GM23248 (cell line): ENCODE measurements around the gene ANKH. TPM values are rescaled to one million over a fixed set of nuclear protein-coding genes. Genes with fewer than 3 reads are reported as not detected.
A peak's percentile ranks its signal among the peaks of the same experiment; 100 is the strongest.

Experiments used
- DNase-seq: peaks from one replicate; pipeline ENCODE4 v3.0.0-alpha.2; 2015
- H2AFZ ChIP-seq: fragments of 200-600 bp; sonication (generic); 2 replicates; pipeline ENCODE4 v1.6.1; 2016; ENCODE audit warnings: antibody characterized with exemption
- H3F3A ChIP-seq: fragments of 200-600 bp; sonication (generic); 2 replicates; pipeline ENCODE4 v1.6.1; 2016; ENCODE audit warnings: mild to moderate bottlenecking, antibody characterized with exemption, mixed run types; ENCODE audit not compliant: insufficient read depth
- H3K27ac ChIP-seq: fragments of 200-600 bp; sonication (generic); 2 replicates; pipeline ENCODE4 v1.5.1; 2016; ENCODE audit warnings: mild to moderate bottlenecking
- H3K27me3 ChIP-seq: fragments of 200-600 bp; sonication (generic); replicated peaks from 2 replicates; pipeline ENCODE4 v1.6.1; 2016; ENCODE audit warnings: mild to moderate bottlenecking; ENCODE audit not compliant: insufficient read depth
- H3K36me3 ChIP-seq: fragments of 200-600 bp; sonication (generic); 2 replicates; pipeline ENCODE4 v1.6.1; 2016; ENCODE audit warnings: low read depth, mild to moderate bottlenecking
- H3K4me1 ChIP-seq: fragments of 200-600 bp; sonication (generic); 2 replicates; pipeline ENCODE4 v1.6.1; 2016; ENCODE audit warnings: mild to moderate bottlenecking; ENCODE audit not compliant: insufficient read depth
- H3K4me2 ChIP-seq: fragments of 200-600 bp; sonication (generic); one replicate; pipeline ENCODE4 v1.6.1; 2016; ENCODE audit warnings: mild to moderate bottlenecking; ENCODE audit not compliant: unreplicated experiment
- H3K4me3 ChIP-seq: fragments of 200-600 bp; sonication (generic); 2 replicates; pipeline ENCODE4 v1.5.1; 2016; ENCODE audit warnings: mild to moderate bottlenecking
- H3K79me2 ChIP-seq: fragments of 200-600 bp; sonication (generic); 2 replicates; pipeline ENCODE4 v1.6.1; 2016; ENCODE audit warnings: mild to moderate bottlenecking; ENCODE audit not compliant: insufficient read depth
- H3K9ac ChIP-seq: fragments of 200-600 bp; sonication (generic); 2 replicates; pipeline ENCODE4 v1.6.1; 2016; ENCODE audit warnings: mild to moderate bottlenecking
- H3K9me2 ChIP-seq: fragments of 200-600 bp; sonication (generic); 2 replicates; pipeline ENCODE4 v1.6.1; 2016; ENCODE audit warnings: mixed run types, mild to moderate bottlenecking, moderate library complexity; ENCODE audit not compliant: insufficient read depth
- H3K9me3 ChIP-seq: fragments of 200-600 bp; sonication (generic); one replicate; pipeline ENCODE4 v1.6.1; 2017; ENCODE audit warnings: low read depth
- H4K20me1 ChIP-seq: fragments of 200-600 bp; sonication (generic); 2 replicates; pipeline ENCODE4 v1.6.0; 2016; ENCODE audit not compliant: insufficient read depth
- EZH2 ChIP-seq: fragments of 200-600 bp; sonication (generic); IDR thresholded peaks from 2 replicates; pipeline ENCODE4 v1.6.1; 2018; ENCODE audit warnings: antibody characterized with exemption, mild to moderate bottlenecking; ENCODE audit not compliant: insufficient read depth, poor library complexity, severe bottlenecking
- EZH2phosphoT487 ChIP-seq: fragments of 200-600 bp; sonication (generic); IDR thresholded peaks from 2 replicates; pipeline ENCODE4 v1.6.1; 2018; ENCODE audit warnings: antibody characterized with exemption, moderate library complexity, mild to moderate bottlenecking, low read depth; ENCODE audit not compliant: insufficient read depth
- WGBS, 2 experiments: methylation state at CpG; one replicate each; pipeline ENCODE4 v1.1.6; 2015 to 2017; ENCODE audit warnings: low lambda C conversion rate in 2 of 2, low coverage in 1 of 2; ENCODE audit errors: missing lambda C conversion rate in 2 of 2; 5-methylcytosine and 5-hydroxymethylcytosine counted together
- in situ Hi-C: fragments of 300-500 bp; cut with MboI; formaldehyde crosslinking; loops from 2 replicates; pipeline ENCODE4 v1.15.0; 2020
- polyA plus RNA-seq: library from polyadenylated mRNA; unstranded; fragments of >200 nt; fragmentation: Nextera tagmentation; extraction: Ambion mirVana; gene quantifications from 2 replicates; pipeline ENCODE4 v1.2.1, GENCODE V29; 2016
- total RNA-seq: library from RNA; depleted of rRNA; stranded (reverse); fragments of >200 nt; shearing (Covaris generic); gene quantifications from 2 replicates; pipeline ENCODE4 v1.2.3, GENCODE V29; 2014

Gene ANKH
- total and polyA plus RNA-seq, 2 experiments from 2014 or later, result 45.9 to 47.6 TPM

- Histone ChIP-seq H3K9ac (no peak overlapping the region), H3K27ac (no peak overlapping the region), H4K20me1 (no peaks in the 10 kb centered on the region; the same call in 1 of the 2 replicates), H3K4me1 (peaks cover 21% of the 10 kb centered on the region), H2AFZ (no peak overlapping the region), H3K36me3 (no peaks in the 10 kb centered on the region), H3K9me3 (no peaks in the 10 kb centered on the region), H3K79me2 (peaks cover 80% of the 10 kb centered on the region), H3F3A (0 out of 2 replicates have a peak, but pooled peaks cover 4% of the 10 kb centered on the region), H3K9me2 (no peaks in the 10 kb centered on the region), H3K4me3 (no peak overlapping the region), H3K4me2 (no peak overlapping the region), H3K27me3 (no peaks in the 10 kb centered on the region)
- TF ChIP-seq EZH2phosphoT487 (no peak), EZH2 (no peak)
- DNase-seq, result no peak
- WGBS, 2 experiments, result 81 to 87% methylated on average over 2 of the region's 2 CpGs
- in situ Hi-C loops, result no loop called here
These were observed 37.5 kb downstream of the ANKH start for GRCh38 chr5:14834062-14834461.

- no peak for DNase-seq
- Histone ChIP-seq H3K36me3 (no peaks in the 10 kb centered on the region), H3F3A (0 out of 2 replicates have a peak, but pooled peaks cover 4% of the 10 kb centered on the region), H3K79me2 (peaks cover 93% of the 10 kb centered on the region), H3K4me3 (no peak overlapping the region), H3K9ac (no peak overlapping the region), H4K20me1 (no peaks in the 10 kb centered on the region; the same call in 1 of the 2 replicates), H3K27ac (no peak overlapping the region), H3K27me3 (no peaks in the 10 kb centered on the region), H3K4me1 (peaks cover 21% of the 10 kb centered on the region), H2AFZ (no peak overlapping the region), H3K9me3 (no peaks in the 10 kb centered on the region), H3K9me2 (no peaks in the 10 kb centered on the region), H3K4me2 (no peak overlapping the region)
- in situ Hi-C loops, result no loop called here
- WGBS, 2 experiments, result 97 to 100% methylated on average over 2 of the region's 2 CpGs
- no peak for TF ChIP-seq EZH2
These were observed 40.6 kb downstream of the ANKH start for GRCh38 chr5:14831006-14831338.

GRCh38 chr5:14830210-14831005 is 41.2 kb downstream of the ANKH start:
- no peak for TF ChIP-seq EZH2
- no peak for TF ChIP-seq EZH2phosphoT487
- Histone ChIP-seq H3F3A (0 out of 2 replicates have a peak, but pooled peaks cover 4% of the 10 kb centered on the region), H3K27me3 (no peaks in the 10 kb centered on the region), H3K79me2 (peaks cover 92% of the 10 kb centered on the region), H2AFZ (no peak overlapping the region), H3K4me3 (no peak overlapping the region), H3K4me2 (no peak overlapping the region), H3K9me2 (no peaks in the 10 kb centered on the region), H3K9me3 (no peaks in the 10 kb centered on the region), H3K4me1 (peaks cover 20% of the 10 kb centered on the region), H4K20me1 (no peaks in the 10 kb centered on the region; the same call in 1 of the 2 replicates), H3K9ac (no peak overlapping the region), H3K27ac (no peak overlapping the region), H3K36me3 (no peaks in the 10 kb centered on the region)
- in situ Hi-C loops, result no loop called here
- peak; percentile 38 for DNase-seq
- 81 to 86% methylated on average over 12 of the region's 12 CpGs for WGBS, 2 experiments

- Histone ChIP-seq H3K9ac (no peak overlapping the region), H2AFZ (no peak overlapping the region), H3K4me3 (no peak overlapping the region), H3K79me2 (peaks cover 92% of the 10 kb centered on the region), H3K9me3 (no peaks in the 10 kb centered on the region), H3K4me2 (no peak overlapping the region), H3K4me1 (peaks cover 14% of the 10 kb centered on the region; the same call in 1 of the 2 replicates), H3K27me3 (no peaks in the 10 kb centered on the region), H3K9me2 (no peaks in the 10 kb centered on the region), H3K27ac (no peak overlapping the region), H3F3A (0 out of 2 replicates have a peak, but pooled peaks cover 4% of the 10 kb centered on the region), H3K36me3 (no peaks in the 10 kb centered on the region), H4K20me1 (no peaks in the 10 kb centered on the region; the same call in 1 of the 2 replicates)
- in situ Hi-C loops, result no loop called here
- TF ChIP-seq EZH2phosphoT487, result no peak
- TF ChIP-seq EZH2, result no peak
- peak; percentile 30 for DNase-seq
- WGBS, 2 experiments, result 81 to 85% methylated on average over 3 of the region's 3 CpGs
These were observed 42.2 kb downstream of the ANKH start for GRCh38 chr5:14829396-14829795.
